Psoas muscle (tissue), 8 donors: ENCODE data around the gene GNPAT. TPM values are rescaled to one million over a fixed set of nuclear protein-coding genes. Genes with fewer than 3 reads are reported as not detected.

ENCODE experiments used
- ATAC-seq, 4 donors: fragments of 200-7000 bp; cut with Tn5 transposase; one replicate each; pipeline ENCODE4 v1.9.1; 2020; ENCODE audit warnings: moderate library complexity in 3 of 4, mild to moderate bottlenecking in 2 of 4
- DNase-seq, 2 donors: peaks; one replicate each; pipeline ENCODE4 v3.0.0-alpha.2; 2020
- H3K27ac ChIP-seq: fragments of 200-600 bp; one replicate; pipeline ENCODE4 v1.8.0; 2022
- H3K27me3 ChIP-seq, 3 donors: fragments of 200-600 bp in 1 of 3; one replicate each; pipeline versions ENCODE4 v1.6.1 to v1.8.0; 2013 to 2022; ENCODE audit warnings: low read length in 2 of 3, mild to moderate bottlenecking in 2 of 3, moderate library complexity in 1 of 3; ENCODE audit not compliant: insufficient read depth in 3 of 3
- H3K36me3 ChIP-seq, 2 donors: fragments of 200-600 bp in 1 of 2; one replicate each; pipeline versions ENCODE4 v1.6.1 to v1.8.0; 2013 to 2022; ENCODE audit warnings: low read depth in 1 of 2, mild to moderate bottlenecking in 1 of 2, moderate library complexity in 1 of 2; ENCODE audit not compliant: insufficient read depth in 1 of 2
- H3K4me1 ChIP-seq: fragments of 200-600 bp; one replicate; pipeline ENCODE4 v1.8.0; 2022
- H3K4me3 ChIP-seq: fragments of 200-600 bp; one replicate; pipeline ENCODE4 v1.8.0; 2022; ENCODE audit warnings: mild to moderate bottlenecking
- H3K9me3 ChIP-seq: fragments of 200-600 bp; one replicate; pipeline ENCODE4 v1.8.0; 2022
- WGBS, 3 donors: extraction: QIAGEN DNeasy Blood & Tissue Kit; methylation state at CpG; one replicate each; pipeline versions ENCODE4 v1.1.6 to v1.1.7; 2013; 5-methylcytosine and 5-hydroxymethylcytosine counted together
- intact Hi-C, 2 donors: fragments of 100-400 bp; cut with DNase I; formaldehyde crosslinking; loops; one replicate each; pipeline versions ENCODE4 v1.11.0 to v1.14.2; 2022
- polyA plus RNA-seq, 3 donors: library from polyadenylated mRNA; stranded (reverse); fragments of 200-250 nt; gene quantifications; one replicate each; pipeline ENCODE4 v1.2.3, GENCODE V29; 2013
- total RNA-seq, 4 donors: library from RNA; stranded (reverse); fragmentation: NEBNext Ultra II Directional in 2 of 4; extraction: Animal tissue kit (Norgen Biotek cat#: 25700) in 2 of 4; gene quantifications; one replicate each; pipeline versions ENCODE4 v1.2.1 to v1.2.4, GENCODE V29; 2021 to 2023
- TF ChIP-seq, protein P1 (sequence below): fragments of 200-600 bp; IDR thresholded peaks from one replicate; pipeline ENCODE4 v1.8.0; 2022; ENCODE audit warnings: antibody characterized with exemption
- donor health status: healthy with polysubstance abuse.
- donor health status: DM: no; HTN: no; CAD: no; lungs with moderate emphysema.
- donor health status: Bipolar disorder and iron deficiency.
- donor health status: healthy.
- donor health status: DM: yes; HTN: yes; CAD: no.
- donor health status: DM: no; HTN: no; CAD: no.
- donor health status: DM: no; HTN: no; CAD: no.
- donor health status: DM: yes; HTN: yes; CAD: no.

GNPAT gene
- total and polyA plus RNA-seq, 7 donors = 45.5 to 112 (median 70.9) TPM

DNA sequence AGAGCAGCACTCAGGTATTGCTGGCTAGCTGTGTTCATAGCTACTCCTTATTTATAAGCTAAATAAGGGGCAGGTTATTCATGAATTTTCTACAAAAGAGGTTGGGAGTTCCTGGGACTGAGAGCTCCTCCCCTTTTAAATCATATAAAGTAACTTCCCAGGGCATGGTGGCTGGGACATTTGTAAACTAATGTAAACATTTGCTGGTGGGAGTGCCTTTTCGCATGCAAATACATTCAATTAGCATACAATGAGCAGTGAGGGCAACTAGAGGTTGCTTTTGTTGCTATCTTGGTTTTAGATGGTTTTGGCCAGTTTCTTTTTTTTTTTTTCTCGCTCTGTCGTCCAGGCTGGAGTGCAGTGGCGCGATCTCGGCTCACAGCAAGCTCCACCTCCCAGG is 43.4 kb downstream of the GNPAT start:
- DNase-seq = no peak
- no peaks in the 10 kb centered on the region for H3K9me3 ChIP-seq
- TF ChIP-seq, protein P1, sequence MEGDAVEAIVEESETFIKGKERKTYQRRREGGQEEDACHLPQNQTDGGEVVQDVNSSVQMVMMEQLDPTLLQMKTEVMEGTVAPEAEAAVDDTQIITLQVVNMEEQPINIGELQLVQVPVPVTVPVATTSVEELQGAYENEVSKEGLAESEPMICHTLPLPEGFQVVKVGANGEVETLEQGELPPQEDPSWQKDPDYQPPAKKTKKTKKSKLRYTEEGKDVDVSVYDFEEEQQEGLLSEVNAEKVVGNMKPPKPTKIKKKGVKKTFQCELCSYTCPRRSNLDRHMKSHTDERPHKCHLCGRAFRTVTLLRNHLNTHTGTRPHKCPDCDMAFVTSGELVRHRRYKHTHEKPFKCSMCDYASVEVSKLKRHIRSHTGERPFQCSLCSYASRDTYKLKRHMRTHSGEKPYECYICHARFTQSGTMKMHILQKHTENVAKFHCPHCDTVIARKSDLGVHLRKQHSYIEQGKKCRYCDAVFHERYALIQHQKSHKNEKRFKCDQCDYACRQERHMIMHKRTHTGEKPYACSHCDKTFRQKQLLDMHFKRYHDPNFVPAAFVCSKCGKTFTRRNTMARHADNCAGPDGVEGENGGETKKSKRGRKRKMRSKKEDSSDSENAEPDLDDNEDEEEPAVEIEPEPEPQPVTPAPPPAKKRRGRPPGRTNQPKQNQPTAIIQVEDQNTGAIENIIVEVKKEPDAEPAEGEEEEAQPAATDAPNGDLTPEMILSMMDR = no peak
- no peaks in the 10 kb centered on the region for H3K27me3 ChIP-seq
- WGBS, 3 donors = 91 to 99% (median 98%) methylated on average over 6 of the region's 6 CpGs
- H3K4me3 ChIP-seq = no peak overlapping the region
- no peaks in the 10 kb centered on the region for H3K4me1 ChIP-seq
- intact Hi-C loops = no loop called here
- no peaks in the 10 kb centered on the region for H3K36me3 ChIP-seq
- no peak overlapping the region for H3K27ac ChIP-seq
- ATAC-seq = no peak

DNA sequence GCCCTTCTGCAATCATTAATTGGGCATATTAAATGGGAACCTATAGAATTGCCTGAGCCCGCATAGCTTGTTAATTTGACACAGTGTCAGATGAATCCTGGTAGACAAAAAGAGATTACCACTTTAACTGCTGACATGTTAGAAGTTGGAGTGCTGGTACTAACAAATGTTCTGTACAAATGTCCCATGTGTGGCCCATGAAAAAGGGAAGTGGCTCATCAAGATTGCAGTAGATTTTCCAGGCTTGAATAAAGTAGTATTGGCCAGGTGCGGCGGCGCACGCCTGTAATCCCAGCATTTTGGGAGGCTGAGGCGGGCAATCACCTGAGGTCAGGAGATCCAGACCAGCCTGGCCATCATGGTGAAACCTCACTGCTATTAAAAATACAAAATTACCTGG is 45.6 kb downstream of the GNPAT start:
- H3K27me3 ChIP-seq = no peaks in the 10 kb centered on the region
- no peaks in the 10 kb centered on the region for H3K4me1 ChIP-seq
- intact Hi-C loops = no loop called here
- DNase-seq (no peak), ATAC-seq (no peak)
- no peaks in the 10 kb centered on the region for H3K36me3 ChIP-seq
- no peaks in the 10 kb centered on the region for H3K9me3 ChIP-seq
- H3K27ac ChIP-seq = no peak overlapping the region
- TF ChIP-seq, protein P1 = no peak
- WGBS, 3 donors = 97 to 98% (median 98%) methylated on average over 6 of the region's 6 CpGs
- no peak overlapping the region for H3K4me3 ChIP-seq

DNA sequence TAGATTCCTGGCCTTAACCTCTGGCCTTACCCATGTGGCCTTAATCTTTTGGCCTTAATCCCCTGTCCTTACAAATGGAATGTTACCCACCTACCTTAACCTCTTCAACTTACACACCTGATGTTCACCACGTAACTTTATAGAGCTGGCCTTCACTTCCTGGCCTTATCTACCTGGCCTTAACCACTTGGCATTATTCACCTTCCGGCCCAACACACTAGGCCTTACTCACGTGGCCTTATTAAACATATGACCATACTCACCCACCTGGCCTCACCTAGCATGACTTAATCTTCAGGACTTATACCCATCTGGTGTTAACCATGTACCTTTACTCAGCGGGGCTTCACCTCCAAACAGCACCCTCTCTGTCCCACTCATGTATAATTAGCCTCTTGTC is 54.9 kb downstream of the GNPAT start:
- ATAC-seq (peak in 2 of 4 donors; percentile 15 to 19), DNase-seq (no peak)
- no peak overlapping the region for H3K4me3 ChIP-seq
- 92 to 95% (median 95%) methylated on average over 4 of the region's 4 CpGs for WGBS, 3 donors
- H3K36me3 ChIP-seq = no peaks in the 10 kb centered on the region
- H3K27me3 ChIP-seq = no peaks in the 10 kb centered on the region
- H3K4me1 ChIP-seq = no peaks in the 10 kb centered on the region
- TF ChIP-seq, protein P1 = no peak
- H3K9me3 ChIP-seq = no peaks in the 10 kb centered on the region
- intact Hi-C loops = no loop called here
- no peak overlapping the region for H3K27ac ChIP-seq

DNA sequence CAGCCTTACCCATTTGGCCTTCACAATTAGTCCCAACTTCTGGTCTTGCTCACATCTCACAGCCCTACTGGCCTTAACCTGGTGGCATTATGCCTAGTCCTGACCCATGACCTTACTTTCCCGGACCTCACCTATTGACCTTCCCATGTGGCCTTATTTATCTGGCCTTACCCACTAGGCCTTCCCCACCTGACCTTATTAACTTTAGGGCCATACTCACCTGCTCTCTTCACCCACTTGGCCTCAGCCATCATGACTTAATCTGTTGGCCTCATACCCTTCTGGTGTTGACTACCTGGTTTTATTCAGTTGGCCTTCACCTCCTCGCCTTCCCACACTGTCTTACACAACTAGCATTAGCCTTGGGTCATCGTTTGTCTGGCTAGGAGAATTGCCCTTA is 61.0 kb downstream of the GNPAT start:
- Histone ChIP-seq H3K27me3 (no peaks in the 10 kb centered on the region), H3K27ac (no peak overlapping the region), H3K4me1 (no peaks in the 10 kb centered on the region), H3K4me3 (no peak overlapping the region), H3K9me3 (no peaks in the 10 kb centered on the region), H3K36me3 (no peaks in the 10 kb centered on the region)
- TF ChIP-seq, protein P1 = no peak
- intact Hi-C loops = no loop called here
- WGBS, 3 donors = 92 to 95% (median 94%) methylated on average over 3 of the region's 3 CpGs
- ATAC-seq (no peak), DNase-seq (no peak)

DNA sequence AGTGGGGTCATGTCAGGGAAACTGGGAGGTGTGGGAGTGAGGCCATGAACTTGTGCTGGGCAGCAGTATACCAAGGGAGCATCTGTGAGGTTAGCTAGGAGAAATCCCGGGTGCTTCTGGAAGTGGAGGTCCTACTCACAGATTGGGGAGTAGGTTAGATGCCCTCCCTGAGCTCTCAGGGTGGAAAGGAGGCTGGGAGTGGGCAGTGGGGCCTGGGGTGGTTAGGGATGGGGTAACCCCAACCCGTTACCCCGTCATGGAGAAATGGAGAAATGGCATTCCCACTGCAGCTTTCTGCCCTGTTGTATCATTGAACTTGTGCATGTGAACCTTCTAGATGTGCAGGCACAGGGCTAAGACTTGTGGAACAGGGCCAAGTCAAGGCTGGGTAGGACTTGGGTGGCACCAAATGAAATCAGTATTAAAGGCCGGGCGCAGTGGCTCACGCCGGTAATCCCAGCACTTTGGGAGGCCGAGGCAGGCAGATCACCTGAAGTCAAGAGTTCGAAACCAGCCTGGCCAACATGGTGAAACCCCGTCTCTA is 69.5 kb downstream of the GNPAT start:
- TF ChIP-seq, protein P1 = no peak
- H3K4me3 ChIP-seq = no peak overlapping the region
- H3K27ac ChIP-seq = no peak overlapping the region
- no peaks in the 10 kb centered on the region for H3K27me3 ChIP-seq
- H3K4me1 ChIP-seq = no peaks in the 10 kb centered on the region
- 91 to 95% (median 91%) methylated on average over 10 of the region's 10 CpGs for WGBS, 3 donors
- DNase-seq = no peak
- intact Hi-C loops = no loop called here
- H3K9me3 ChIP-seq = no peaks in the 10 kb centered on the region
- no peak for ATAC-seq
- H3K36me3 ChIP-seq = no peaks in the 10 kb centered on the region
